A204.1 (cell line): ENCODE measurements around the gene C10orf71.

Experiments
- FAIRE-seq: peaks from 2 replicates; lab custom pipeline; 2012; peaks lifted over from hg19 to GRCh38; lab: Jason Lieb, UNC

The C10orf71 gene

GRCh38 chr10:49298983-49299815, at the start of gene C10orf71:
TSS of gene C10orf71 (plus strand) at chr10:49299170. CDS start at chr10:49322546, 23,376 bp downstream.
- FAIRE-seq: no peak

GRCh38 chr10:49252313-49253034, 46.5 kb upstream of the C10orf71 start:
- no peak for FAIRE-seq

- no peak for FAIRE-seq
Observed at GRCh38 chr10:49253340-49253906, 45.5 kb upstream of the C10orf71 start.

- no peak for FAIRE-seq
Observed at GRCh38 chr10:49254150-49254549, 44.8 kb upstream of the C10orf71 start.

GRCh38 chr10:49254556-49255318, 44.2 kb upstream of the C10orf71 start:
- no peak for FAIRE-seq

- no peak for FAIRE-seq
Observed at GRCh38 chr10:49255883-49256282, 43.1 kb upstream of the C10orf71 start.

GRCh38 chr10:49257154-49257553, 41.8 kb upstream of the C10orf71 start:
- FAIRE-seq: no peak

GRCh38 chr10:49257626-49258349, 41.2 kb upstream of the C10orf71 start:
- no peak for FAIRE-seq

- no peak for FAIRE-seq
Observed at GRCh38 chr10:49258350-49258683, 40.7 kb upstream of the C10orf71 start.

GRCh38 chr10:49260644-49261296, 38.2 kb upstream of the C10orf71 start:
- no peak for FAIRE-seq

- no peak for FAIRE-seq
Observed at GRCh38 chr10:49263591-49263990, 35.4 kb upstream of the C10orf71 start.

GRCh38 chr10:49264177-49264677, 34.7 kb upstream of the C10orf71 start:
- no peak for FAIRE-seq

- no peak for FAIRE-seq
Observed at GRCh38 chr10:49265885-49266284, 33.1 kb upstream of the C10orf71 start.

- FAIRE-seq: no peak
Observed at GRCh38 chr10:49268185-49268584, 30.8 kb upstream of the C10orf71 start.

GRCh38 chr10:49269523-49269922, 29.4 kb upstream of the C10orf71 start:
- FAIRE-seq: no peak

- FAIRE-seq: no peak
Observed at GRCh38 chr10:49270565-49270964, 28.4 kb upstream of the C10orf71 start.

- no peak for FAIRE-seq
Observed at GRCh38 chr10:49271346-49271745, 27.6 kb upstream of the C10orf71 start.

- FAIRE-seq: no peak
Observed at GRCh38 chr10:49272251-49273081, 26.5 kb upstream of the C10orf71 start.

- FAIRE-seq: no peak
Observed at GRCh38 chr10:49273082-49273465, 25.9 kb upstream of the C10orf71 start.

- no peak for FAIRE-seq
Observed at GRCh38 chr10:49273626-49274025, 25.3 kb upstream of the C10orf71 start.
